ENCODE measurements around the gene OR8B4.
"Not testable (repeated sequence)": the region's sequence is repeated elsewhere in the genome, so short reads cannot be mapped to it uniquely, and the experiment has no call there.

Gene OR8B4

GRCh38 chr11:124465368-124465767 is 40.7 kb upstream of the OR8B4 start:
- in situ Hi-C loops (cut with HindIII; ENCODE audit: low pct_ligation_motif_present, low sequenced_read_pairs): no loop called here
- Histone ChIP-seq H3K4me3 (ENCODE audit: low read depth, low read length) (no peak overlapping the region), H3K36me3 (replicated peaks) (no peaks in the 10 kb centered on the region), H3K27me3 (replicated peaks) (no peaks in the 10 kb centered on the region), H3K27ac (no peak overlapping the region)
- DNase-seq: no peak
- TF ChIP-seq CTCF (IDR thresholded peaks at IDR 0.05; ENCODE audit: low read depth, low read length, missing control alignments): no peak

GRCh38 chr11:124463990-124464389 is 39.3 kb upstream of the OR8B4 start:
- Histone ChIP-seq H3K27ac (no peak overlapping the region), H3K4me3 (ENCODE audit: low read depth, low read length) (no peak overlapping the region), H3K36me3 (replicated peaks) (no peaks in the 10 kb centered on the region), H3K27me3 (replicated peaks) (no peaks in the 10 kb centered on the region)
- TF ChIP-seq CTCF (IDR thresholded peaks at IDR 0.05; ENCODE audit: low read depth, low read length, missing control alignments): no peak
- in situ Hi-C loops (cut with HindIII; ENCODE audit: low pct_ligation_motif_present, low sequenced_read_pairs): no loop called here
- DNase-seq: no peak

- DNase-seq: no peak
- TF ChIP-seq CTCF (IDR thresholded peaks at IDR 0.05; ENCODE audit: low read depth, low read length, missing control alignments): no peak
- in situ Hi-C loops (cut with HindIII; ENCODE audit: low pct_ligation_motif_present, low sequenced_read_pairs): no loop called here
- Histone ChIP-seq H3K4me3 (ENCODE audit: low read depth, low read length) (no peak overlapping the region), H3K27ac (no peak overlapping the region), H3K36me3 (replicated peaks) (no peaks in the 10 kb centered on the region), H3K27me3 (replicated peaks) (no peaks in the 10 kb centered on the region)
Measured at GRCh38 chr11:124463324-124463723, 38.7 kb upstream of the OR8B4 start.

- TF ChIP-seq CTCF (IDR thresholded peaks at IDR 0.05; ENCODE audit: low read depth, low read length, missing control alignments): no peak
- Histone ChIP-seq H3K36me3 (replicated peaks) (no peaks in the 10 kb centered on the region), H3K27ac (no peak overlapping the region), H3K27me3 (replicated peaks) (no peaks in the 10 kb centered on the region), H3K4me3 (ENCODE audit: low read depth, low read length) (no peak overlapping the region)
- in situ Hi-C loops (cut with HindIII; ENCODE audit: low pct_ligation_motif_present, low sequenced_read_pairs): no loop called here
- DNase-seq: no peak
Measured at GRCh38 chr11:124460459-124460858, 35.8 kb upstream of the OR8B4 start.

- H3K4me3 ChIP-seq (ENCODE audit: low read depth, low read length); H3K36me3 ChIP-seq (replicated peaks); H3K27ac ChIP-seq; H3K27me3 ChIP-seq (replicated peaks); DNase-seq; in situ Hi-C loops (cut with HindIII; ENCODE audit: low pct_ligation_motif_present, low sequenced_read_pairs): not testable (repeated sequence)
Measured at GRCh38 chr11:124459379-124459778, 34.7 kb upstream of the OR8B4 start.

GRCh38 chr11:124454552-124454951 is 29.9 kb upstream of the OR8B4 start:
- no peak overlapping the region for H3K27ac ChIP-seq
- no peak for DNase-seq
- no peak overlapping the region for H3K4me3 ChIP-seq (ENCODE audit: low read depth, low read length)
- H3K27me3 ChIP-seq (replicated peaks): no peaks in the 10 kb centered on the region
- no peak for TF ChIP-seq CTCF (IDR thresholded peaks at IDR 0.05; ENCODE audit: low read depth, low read length, missing control alignments)
- no peaks in the 10 kb centered on the region for H3K36me3 ChIP-seq (replicated peaks)
- in situ Hi-C loops (cut with HindIII; ENCODE audit: low pct_ligation_motif_present, low sequenced_read_pairs): no loop called here
